Iris pigment epithelial cell (primary cell): ENCODE data around the gene FAM76A.
"Not testable (repeated sequence)": the region's sequence is repeated elsewhere in the genome, so short reads cannot be mapped to it uniquely, and the experiment has no call there.

ENCODE experiments used
- DNase-seq: peaks from one replicate; pipeline ENCODE4 v3.0.0-alpha.2; 2011; ENCODE audit warnings: low read depth

FAM76A gene

DNA sequence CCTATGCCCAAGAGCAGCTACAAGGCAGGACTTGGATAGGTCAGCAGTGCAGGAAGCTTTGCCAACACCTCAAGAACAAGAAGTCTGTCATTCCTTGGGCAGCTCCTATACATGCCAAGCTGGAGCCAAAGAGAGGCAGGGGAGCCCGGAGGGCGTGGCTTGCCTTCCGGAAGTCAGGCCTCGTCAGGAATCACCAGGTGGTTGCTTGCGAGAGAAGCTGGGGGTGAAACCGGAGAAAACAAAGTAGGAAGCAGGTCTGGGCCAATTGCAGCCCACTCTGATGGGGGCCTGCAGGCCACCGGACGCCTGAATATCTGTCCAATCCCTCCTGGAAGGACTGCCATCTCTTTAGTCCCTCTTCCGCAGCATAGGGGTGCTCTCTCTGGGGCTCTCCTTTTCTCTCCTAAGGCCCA, 794 bp upstream of the FAM76A start:
- no peak for DNase-seq

DNA sequence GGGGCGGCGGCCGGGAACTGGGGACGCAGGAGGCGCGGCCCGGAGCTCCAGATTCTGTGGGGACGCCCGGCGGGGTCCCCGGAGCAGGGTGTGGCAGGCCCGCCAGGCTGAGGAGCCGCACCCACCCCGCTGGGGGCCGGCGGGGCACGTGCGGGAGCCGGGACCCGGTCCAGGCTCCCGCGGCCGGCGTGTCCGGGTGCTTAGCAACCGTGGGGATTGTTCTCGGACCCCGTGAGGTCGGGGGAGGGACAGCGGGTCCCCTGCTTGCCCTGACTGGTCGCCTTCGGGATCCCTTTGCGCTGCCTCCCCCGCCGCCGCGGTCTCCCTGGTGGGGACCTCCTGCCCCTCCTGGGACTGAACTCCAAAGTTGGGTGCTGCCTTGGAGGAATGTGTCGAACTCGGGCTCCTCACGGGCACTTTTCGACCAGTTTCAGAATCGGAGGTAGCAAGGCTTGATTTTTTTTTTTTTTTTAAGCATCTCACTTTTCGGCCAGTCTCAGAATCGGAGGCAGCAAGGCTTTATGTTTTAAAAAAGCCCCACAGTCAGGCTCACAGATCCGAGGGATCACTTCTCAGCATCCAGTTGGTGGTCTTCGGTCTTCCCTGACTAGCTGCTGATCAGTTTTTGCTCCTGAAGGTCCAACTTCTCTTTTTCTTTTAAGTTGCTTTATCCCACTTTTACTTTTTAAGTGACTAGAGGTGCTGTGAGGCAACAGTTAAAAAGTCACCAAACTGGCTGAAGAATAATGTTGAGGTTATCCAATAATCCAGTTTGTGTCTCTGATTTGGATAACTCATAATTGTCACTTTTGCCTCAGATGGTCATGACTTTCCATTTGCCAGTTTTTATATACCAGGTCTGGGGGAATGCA, 648 bp downstream of the FAM76A start:
- DNase-seq: peak; percentile 22

DNA sequence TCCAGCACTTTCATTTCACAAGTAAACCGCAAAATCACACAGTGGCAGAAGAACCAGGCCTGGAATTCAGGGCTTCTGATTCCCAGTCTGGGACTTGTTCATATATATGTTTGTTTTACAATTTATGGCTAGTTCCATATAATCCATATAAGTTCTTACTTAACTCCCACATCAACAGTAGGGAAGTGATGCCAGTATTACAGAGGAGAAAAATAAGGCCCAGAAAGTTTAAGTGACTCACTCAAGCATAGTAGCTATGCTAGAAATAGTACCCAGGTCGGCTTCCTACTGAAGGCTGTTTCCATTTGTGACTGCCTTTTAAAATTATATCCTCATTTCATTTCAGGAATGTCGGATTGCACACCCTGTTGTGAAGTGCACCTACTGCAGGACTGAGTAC, 1.4 kb downstream of the FAM76A start:
- peak; percentile 59 for DNase-seq

DNA sequence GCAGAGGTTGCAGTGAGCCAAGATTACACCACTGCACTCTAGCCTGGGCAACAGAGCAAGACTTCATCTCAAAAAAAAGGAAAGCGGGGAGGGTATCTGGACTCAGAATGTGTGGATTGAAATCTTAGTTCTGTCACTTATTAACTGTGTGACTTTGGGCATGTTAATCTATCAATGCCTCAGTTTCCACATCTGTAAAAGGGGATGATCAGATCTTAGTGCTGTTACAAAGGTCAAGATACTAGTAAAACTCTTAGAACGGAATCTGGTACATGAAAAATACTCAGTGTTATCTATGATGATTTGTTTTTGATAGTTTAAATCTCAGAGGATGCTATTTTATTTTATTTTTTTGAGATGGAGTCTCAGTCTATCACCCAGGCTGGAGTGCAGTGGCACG, 10.5 kb downstream of the FAM76A start:
- DNase-seq: no peak

DNA sequence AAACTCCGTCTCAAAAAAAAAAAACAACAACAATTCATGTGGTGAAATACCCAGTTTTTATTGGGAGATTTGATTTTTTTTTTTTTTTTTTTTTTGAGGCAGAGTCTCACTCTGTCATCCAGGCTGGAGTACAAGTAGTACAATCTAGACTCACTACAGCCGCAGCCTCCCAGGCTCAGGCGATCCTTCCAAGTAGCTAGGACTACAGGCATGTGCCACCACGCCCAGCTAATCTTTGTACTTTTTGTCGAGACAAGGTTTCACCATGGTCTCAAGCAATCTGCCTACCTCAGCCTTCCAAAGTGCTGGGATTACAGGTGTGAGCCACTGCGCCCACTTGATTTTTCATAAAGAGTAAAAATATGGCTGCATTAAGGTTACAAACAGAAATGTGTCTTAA, 15.4 kb downstream of the FAM76A start:
- DNase-seq: no peak

DNA sequence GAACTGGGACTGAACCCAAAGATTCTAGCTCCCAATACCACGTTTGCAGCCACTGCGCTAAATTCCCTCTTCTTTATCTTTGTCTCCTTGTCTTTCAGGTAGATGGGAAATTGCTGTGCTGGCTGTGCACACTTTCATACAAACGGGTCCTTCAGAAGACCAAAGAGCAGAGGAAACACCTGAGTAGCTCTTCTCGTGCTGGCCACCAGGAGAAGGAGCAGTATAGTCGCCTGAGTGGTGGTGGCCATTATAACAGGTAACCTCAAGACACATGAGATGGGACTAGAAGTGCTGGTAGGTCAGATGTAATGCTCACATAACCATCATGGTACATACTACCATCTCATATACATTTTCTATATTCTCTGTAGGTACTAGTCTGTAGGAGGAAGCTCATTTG, 18.8 kb downstream of the FAM76A start:
- no peak for DNase-seq

DNA sequence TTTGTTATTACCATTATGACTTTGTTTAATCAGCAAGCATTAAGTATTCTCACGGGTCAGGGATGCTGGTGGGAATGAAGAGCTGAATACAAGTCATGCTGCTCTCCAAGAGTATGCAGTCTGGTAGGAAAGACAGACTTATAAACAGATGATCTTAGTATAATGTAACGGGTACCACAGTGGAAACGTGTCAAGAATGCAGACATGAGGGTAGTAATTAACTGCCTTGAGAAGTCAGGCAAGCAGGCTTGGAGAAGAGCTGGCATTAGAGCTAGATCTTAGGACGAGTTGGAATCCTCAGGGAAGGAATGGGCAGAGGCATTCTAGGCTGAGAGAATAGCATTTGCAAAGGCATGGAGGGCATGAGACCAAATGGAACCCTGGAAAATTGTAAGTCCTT, 19.7 kb downstream of the FAM76A start:
- DNase-seq: no peak

DNA sequence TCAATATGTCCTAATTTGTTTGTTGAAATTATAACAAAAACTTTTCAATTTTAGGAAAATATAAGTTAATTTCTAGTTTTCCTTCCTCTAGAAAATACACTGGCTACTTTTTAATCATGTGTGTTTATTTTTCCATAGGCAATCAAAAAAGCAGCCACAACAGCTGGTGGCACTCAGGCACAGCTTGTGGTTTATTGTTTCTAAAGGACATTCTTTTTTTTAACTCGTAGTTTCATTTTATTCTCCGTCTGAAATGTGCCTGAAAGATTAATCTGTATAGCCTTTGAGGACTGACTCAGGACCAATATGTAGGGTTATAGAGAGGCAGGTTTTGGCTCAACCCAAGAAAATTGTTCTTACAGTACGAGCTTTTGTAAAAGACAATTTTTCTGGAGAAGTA, 26.6 kb downstream of the FAM76A start:
- no peak for DNase-seq

DNA sequence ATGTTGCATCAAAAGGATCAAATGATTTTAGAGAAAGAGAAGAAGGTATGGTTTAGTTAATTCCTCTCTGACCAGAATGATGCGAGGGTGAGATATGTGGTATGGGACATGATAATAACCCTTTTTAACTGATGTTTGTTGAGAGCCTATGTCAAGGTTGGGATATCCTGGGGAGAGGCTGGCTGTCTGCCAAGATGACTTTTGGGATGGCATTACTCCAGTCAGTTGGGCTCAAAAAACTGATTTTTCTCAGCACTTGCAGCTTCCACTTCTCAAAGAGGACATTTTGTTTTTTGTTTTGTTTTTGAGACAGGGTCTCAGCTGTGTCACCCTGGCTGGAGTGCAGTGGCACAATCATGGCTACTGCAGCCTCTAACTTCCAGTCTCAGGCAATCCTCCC, 29.5 kb downstream of the FAM76A start:
- DNase-seq: no peak

DNA sequence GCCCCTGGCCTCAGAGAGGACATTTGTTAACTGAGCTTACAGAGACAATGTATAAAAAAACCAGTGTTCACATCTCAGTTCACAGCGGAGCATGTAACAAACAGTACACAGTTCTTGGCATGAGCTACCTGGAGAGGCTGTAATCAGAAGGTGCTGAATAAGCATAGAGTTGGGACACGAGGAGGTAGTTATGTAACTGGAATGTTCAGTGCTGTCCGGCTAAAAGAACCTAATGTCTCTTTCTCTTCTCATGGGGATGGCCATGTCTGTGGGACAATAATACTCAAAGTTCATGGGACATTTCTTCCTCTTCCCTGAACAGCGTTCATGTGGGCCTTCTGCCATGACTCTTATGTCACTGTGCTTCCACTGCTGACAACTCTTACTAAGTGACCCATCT, 30.1 kb downstream of the FAM76A start:
- no peak for DNase-seq

DNA sequence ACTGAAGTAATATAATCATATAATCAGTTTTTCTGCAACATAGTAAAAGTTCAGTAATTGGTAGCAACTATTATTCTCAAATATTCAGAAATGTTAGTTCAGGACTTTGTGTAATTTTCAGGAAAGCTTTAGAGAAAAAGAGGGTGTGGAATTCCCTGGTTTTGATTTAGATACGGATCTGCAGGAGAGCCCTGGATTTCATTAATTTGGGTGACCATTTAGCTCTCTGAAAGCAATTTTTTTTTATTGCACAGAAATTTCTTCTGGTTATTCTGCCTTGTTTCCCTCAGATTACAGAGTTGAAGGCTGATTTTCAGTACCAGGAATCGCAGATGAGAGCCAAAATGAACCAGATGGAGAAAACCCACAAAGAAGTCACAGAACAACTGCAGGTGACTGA, 33.5 kb downstream of the FAM76A start:
- DNase-seq: no peak

DNA sequence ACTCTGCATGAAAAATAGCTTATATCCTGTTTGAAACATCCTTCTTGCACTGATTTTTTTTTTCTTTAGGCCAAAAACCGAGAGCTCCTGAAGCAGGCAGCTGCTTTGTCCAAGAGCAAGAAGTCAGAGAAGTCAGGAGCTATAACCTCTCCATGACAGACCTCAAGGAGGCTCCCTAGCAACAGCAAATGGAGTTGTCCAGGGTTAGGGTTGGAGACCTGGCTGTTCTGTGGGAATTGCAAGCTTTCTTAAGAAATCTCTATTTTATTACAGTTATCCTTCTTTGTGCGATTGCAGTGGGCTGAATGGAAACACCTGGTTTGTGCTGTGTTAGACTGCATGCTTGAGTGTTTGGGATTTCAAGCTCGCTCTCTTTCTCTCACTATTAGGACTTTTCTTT, 34.7 kb downstream of the FAM76A start:
- DNase-seq: no peak

DNA sequence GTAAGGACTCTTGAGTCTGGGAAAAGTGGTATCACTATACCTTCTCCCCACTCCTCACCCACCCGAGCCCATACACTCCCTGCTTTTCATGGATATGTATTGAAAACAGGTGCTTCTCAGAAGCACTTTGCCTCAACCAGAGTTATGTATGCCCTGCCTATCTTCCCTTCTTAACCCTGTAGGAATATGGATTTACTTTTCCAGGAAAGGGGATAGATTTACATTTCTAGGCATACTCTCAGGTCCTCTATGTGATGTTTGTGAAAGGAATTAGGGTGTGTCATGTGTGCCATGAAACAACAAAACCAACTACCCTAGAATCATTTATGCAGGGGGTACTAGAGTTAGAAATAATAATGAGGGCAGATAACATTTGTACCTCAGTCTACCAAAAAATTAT, 36.3 kb downstream of the FAM76A start:
- no peak for DNase-seq

DNA sequence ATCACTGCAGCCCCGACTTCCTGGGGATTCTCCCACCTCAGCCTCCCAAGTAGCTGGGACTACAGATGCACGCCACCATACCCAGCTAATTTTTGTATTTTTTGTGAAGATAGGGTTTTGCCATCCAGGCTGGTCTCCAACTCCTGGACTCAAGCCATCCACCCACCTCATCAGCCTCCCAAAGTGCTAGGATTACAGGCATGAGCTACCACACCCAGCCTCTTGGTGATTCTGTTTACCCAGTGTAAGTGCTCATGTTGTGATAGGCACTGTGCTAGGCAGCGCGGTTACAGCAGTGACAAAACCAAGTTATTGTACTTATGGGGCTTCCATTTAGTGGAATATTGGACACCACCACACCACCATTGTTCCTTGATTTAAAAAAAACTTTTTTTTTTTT, 37.6 kb downstream of the FAM76A start:
- no peak for DNase-seq

DNA sequence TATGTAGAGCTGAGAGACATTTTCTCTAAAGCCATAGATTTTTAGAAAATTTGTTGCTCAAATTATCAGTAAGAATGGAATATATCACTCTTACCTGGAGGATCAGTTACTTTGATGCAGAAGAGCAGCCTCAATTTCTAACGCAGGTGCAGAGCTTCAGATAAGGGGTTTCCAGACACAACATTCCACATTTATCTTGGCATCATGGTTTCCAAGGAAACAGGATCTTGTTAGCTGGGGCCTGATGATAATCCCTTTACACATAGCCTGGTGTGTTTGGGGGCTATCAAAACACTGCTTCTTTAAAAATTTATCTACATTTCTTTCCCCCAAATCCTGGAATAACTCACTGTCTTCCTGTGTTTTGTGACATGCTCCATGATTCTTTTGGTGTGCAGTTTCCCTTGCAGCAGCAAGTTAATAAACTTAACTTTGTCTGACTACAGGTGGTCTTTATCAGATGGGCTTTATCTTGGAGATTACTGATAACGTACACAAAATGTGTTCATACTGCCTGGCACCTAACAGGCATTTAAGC, 44.6 kb downstream of the FAM76A start:
- no peak for DNase-seq

DNA sequence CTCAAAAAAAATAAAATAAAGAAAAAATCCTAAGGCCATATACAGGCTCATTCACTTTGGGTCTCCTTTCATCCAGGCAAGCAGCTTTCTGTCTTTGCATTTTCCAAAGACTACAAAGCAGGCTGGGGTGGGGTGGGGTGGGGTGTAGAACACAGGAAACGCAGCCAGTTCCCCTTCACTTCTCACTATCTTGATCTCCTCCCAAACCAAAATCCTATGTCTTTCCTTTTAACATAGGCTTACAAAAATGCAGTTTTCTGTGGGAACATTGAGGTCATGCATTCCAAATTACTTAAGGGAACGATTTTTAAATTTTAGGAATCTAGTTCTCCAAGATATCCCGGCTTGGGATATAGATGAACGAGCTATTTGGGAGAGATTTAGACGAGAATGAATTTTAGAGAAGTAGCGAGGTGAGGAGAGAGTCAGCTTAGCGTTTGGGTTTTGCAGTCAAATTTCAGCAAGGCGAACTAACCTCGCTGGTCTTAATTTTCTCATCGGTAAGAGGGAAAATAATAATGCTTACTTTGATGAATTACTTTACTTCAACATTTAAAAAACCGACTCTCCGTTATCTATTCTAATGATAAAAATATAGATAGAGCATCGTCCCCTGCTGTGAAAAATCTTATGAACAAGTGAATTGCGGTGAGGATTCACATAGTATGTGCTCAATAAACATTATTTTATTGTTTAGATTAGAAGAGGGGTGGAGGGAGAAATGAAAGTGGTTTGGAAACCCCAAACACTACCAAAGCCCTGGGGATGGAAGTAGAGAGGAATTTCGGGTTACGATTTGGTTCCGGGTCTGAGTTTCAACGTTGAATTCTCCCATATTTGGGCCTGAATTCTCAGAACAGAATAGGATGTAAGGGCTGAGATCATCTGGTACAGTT, 46.5 kb downstream of the FAM76A start:
- DNase-seq: no peak

DNA sequence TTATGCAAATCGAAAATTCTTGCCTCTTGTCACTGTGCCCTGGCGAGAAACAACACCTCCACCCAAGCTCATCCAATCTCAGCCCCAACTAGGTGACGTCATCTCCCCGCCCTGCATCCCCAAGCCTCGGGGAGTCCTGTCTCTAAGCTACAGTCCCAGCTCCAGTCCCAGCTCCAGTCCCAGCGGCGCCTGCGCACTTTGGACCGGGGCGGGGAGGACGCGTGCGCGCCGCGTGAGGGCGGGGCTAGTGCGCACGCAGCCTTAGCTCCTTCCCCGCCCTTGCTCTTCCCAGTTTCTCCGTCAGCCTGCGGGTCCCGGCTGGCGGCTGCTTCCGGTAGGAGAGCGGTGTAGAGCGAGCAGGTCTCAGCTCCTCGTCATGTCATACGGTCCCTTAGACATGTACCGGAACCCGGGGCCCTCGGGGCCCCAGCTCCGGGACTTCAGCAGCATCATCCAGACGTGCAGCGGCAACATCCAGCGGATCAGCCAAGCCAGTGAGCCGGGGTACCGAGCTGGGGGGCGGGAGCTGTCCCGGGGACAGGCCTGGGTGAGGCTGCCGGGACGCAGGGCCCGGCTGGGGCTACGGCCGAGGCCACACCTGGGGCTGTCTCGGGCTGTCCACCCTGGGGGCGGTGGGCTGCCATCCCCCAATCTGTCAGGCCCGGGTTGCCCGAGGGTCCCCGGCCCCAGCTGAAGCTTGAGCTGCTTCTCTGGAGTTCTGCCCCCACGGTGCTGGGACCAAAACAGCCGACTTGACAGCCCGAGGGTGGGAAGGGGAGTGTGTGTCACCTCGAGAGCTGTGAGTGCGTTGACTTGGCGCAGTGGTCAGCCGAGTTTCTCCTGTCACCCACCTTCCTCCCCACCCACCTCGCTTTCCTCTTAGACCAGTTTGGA, 47.4 kb downstream of the FAM76A start, which contains the start of gene STX12:
TSS of gene STX12 (plus strand) at position 288 of the 894 bp plus-strand sequence. CDS start at position 377, 89 bp downstream.
- peak; percentile 100 for DNase-seq

DNA sequence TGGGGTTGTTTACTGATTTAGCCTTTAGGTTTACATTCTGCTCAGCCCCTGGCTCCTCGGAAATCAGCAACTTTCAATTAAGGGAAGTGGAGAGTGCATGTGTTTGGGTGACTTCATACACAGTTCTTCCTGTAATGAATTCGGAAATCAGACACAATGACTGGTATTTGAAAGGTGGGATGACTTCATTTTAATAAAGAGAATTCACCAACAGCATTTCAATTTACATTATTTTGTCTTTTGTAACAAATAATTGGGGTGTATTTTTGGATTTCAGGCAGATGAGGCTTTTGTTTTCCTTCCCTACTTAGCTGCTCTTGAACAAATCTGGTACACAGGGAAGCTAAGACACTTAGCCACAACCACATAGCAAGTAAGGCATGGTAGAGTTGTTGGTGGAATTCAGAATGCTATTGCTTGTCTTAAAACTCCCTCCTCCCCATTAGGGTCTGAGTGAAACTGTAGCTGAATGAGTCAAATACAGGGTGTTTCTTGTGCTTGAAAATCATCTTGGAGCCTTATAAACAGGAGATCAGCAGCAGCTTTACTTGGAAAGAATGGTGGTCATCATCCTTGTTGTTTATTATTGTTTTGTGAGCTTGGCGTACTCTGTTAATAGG, 48.2 kb downstream of the FAM76A start:
- DNase-seq: peak; percentile 60

DNA sequence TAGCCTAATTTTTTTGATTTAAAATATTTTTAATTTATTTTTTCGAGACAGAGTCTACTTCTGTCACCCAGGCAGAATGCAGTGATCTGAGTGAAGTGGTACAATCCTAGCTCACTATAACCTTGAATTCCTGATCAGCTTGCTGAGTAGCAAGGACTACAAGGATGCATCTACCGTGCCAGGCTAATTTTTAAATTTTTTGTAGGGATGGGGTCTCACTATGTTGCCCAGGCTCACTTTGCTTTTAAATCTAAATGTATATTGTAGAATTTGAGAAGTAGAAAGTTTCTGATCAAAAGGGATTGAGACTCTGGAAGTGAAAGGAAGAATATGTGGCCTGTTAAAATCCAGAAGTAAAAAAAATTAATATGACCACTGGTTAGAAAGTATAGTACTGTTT, 48.9 kb downstream of the FAM76A start:
- no peak for DNase-seq

DNA sequence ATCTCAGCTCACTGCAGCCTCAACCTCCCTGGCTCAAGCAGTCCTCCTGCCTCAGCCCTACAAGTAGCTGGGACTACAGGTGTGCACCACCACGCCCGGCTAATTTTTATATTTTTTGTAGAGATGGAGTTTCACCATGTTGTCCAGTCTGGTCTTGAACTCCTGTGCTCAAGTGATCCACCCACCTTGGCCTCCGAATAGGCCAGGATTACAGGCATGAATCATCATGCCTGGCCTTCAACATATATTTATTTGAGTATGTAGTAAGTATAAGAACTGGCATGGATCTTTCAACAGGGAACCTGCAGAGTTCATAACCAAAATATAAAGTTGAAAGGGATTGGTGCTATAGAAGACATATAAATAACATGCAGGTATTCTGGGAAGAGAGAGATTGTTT, 49.6 kb downstream of the FAM76A start:
- DNase-seq: peak; percentile 52

DNA sequence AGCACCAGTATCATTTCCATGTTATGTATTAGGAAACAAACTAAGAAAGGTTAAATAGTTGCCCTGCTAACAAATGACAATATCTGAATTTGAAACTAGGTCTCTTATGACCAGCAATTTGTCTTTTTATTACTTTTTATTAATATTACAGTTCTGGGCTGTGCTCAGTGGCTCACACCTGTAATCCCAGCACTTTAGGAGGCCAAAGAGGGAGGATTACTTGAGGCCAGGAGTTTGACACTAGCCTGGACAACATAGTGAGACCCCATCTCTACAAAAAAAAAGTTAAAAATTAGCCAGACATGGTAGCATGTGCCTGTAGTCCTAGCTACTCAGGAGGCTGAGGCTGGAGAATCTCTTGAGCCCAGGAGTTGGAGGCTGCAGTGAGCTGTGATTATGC, 50.5 kb downstream of the FAM76A start:
- not testable (repeated sequence) for DNase-seq
